Measurements from ENCODE around the gene RHOG.

- TF ChIP-seq CEBPB (IDR thresholded peaks at IDR 0.05) (no peak), RAD21 (IDR thresholded peaks at IDR 0.05; ENCODE audit: low read depth) (no peak), TCF12 (IDR thresholded peaks at IDR 0.05; ENCODE audit: low read depth) (no peak), CREB1 (IDR thresholded peaks at IDR 0.05; ENCODE audit: low read depth) (no peak), REST (IDR thresholded peaks at IDR 0.05; ENCODE audit: low read depth) (no peak), YY1 (IDR thresholded peaks at IDR 0.05; ENCODE audit: low read depth) (no peak), EGR1 (IDR thresholded peaks at IDR 0.05) (no peak), EP300 (IDR thresholded peaks at IDR 0.05; ENCODE audit: borderline replicate concordance) (no peak), NFIC (IDR thresholded peaks at IDR 0.05) (no peak), ZBTB7A (IDR thresholded peaks at IDR 0.05; ENCODE audit: low read depth) (no peak), MAX (IDR thresholded peaks at IDR 0.05) (no peak), TAF1 (IDR thresholded peaks at IDR 0.05; ENCODE audit: low read depth) (no peak), TEAD4 (IDR thresholded peaks at IDR 0.05) (no peak)
Measured at GRCh38 chr11:3820971-3821370, 19.8 kb downstream of the RHOG start.
